Stomach (tissue), 4 donors: ENCODE results near the gene TFAP2A.

Experiments
- CTCF ChIP-seq, 7 experiments: fragments of 450-650 bp in 4 of 7; fragments of 200-600 bp in 3 of 7; sonication (generic) in 3 of 7; IDR thresholded peaks; one replicate each; pipeline ENCODE4 v1.5.1; 2016 to 2019; ENCODE audit warnings: antibody characterized with exemption in 7 of 7, control low read depth in 2 of 7, mild to moderate bottlenecking in 1 of 7
- EP300 ChIP-seq: sonication (generic); formaldehyde crosslinking; IDR thresholded peaks from one replicate; pipeline ENCODE4 v1.6.1; 2017; ENCODE audit warnings: antibody characterized with exemption
- POLR2A ChIP-seq, 4 donors: fragments of 450-650 bp; IDR thresholded peaks; one replicate each; pipeline ENCODE4 v1.6.1; 2016; ENCODE audit warnings: antibody characterized with exemption in 4 of 4, control low read depth in 2 of 4, mild to moderate bottlenecking in 1 of 4, moderate library complexity in 1 of 4
- POLR2AphosphoS5 ChIP-seq, 3 donors: sonication (generic); formaldehyde crosslinking; IDR thresholded peaks; one replicate each; pipeline ENCODE4 v1.6.1; 2016; ENCODE audit warnings: antibody characterized with exemption in 3 of 3

GRCh38 chr6:10398446-10399218 lies 16.2 kb downstream of the TFAP2A start:
- TF ChIP-seq POLR2AphosphoS5 (IDR thresholded peaks at IDR 0.05) (no peak), POLR2A (IDR thresholded peaks at IDR 0.05) (no peak), CTCF (IDR thresholded peaks at IDR 0.05) (no peak), EP300 (no peak)
